GM23338 (cell line): ENCODE results near the gene SH2D4B. TPM values are rescaled to one million over a fixed set of nuclear protein-coding genes. Genes with fewer than 3 reads are reported as not detected.

Experiments
- ATAC-seq: fragments of 200-7000 bp; cut with Tn5 transposase; 3 replicates; pipeline ENCODE4 v1.9.1; 2020
- DNase-seq: peaks from one replicate; pipeline ENCODE4 v3.0.0-alpha.2; 2015; ENCODE audit warnings: low spot score
- H2AFZ ChIP-seq: fragments of 200-600 bp; sonication (generic); 2 replicates; pipeline ENCODE4 v1.8.0; 2016; ENCODE audit warnings: antibody characterized with exemption, mild to moderate bottlenecking, moderate library complexity
- H3F3A ChIP-seq: fragments of 200-600 bp; sonication (generic); replicated peaks from 2 replicates; pipeline ENCODE4 v1.8.0; 2017; ENCODE audit warnings: antibody characterized with exemption, mixed run types, low read depth
- H3K27ac ChIP-seq: fragments of 200-600 bp; sonication (generic); 2 replicates; pipeline ENCODE4 v1.6.1; 2016; ENCODE audit warnings: low read depth
- H3K27me3 ChIP-seq: fragments of 200-600 bp; sonication (generic); 2 replicates; pipeline ENCODE4 v1.8.0; 2016; ENCODE audit warnings: mild to moderate bottlenecking, mixed run types, moderate library complexity; ENCODE audit not compliant: insufficient read depth
- H3K36me3 ChIP-seq: fragments of 200-600 bp; sonication (generic); 2 replicates; pipeline ENCODE4 v1.8.0; 2016; ENCODE audit warnings: mild to moderate bottlenecking; ENCODE audit not compliant: insufficient read depth
- H3K4me1 ChIP-seq: fragments of 200-600 bp; sonication (generic); 2 replicates; pipeline ENCODE4 v1.8.0; 2016; ENCODE audit warnings: mild to moderate bottlenecking, moderate library complexity; ENCODE audit not compliant: insufficient read depth
- H3K4me2 ChIP-seq: fragments of 200-600 bp; sonication (generic); 2 replicates; pipeline ENCODE4 v1.7.1; 2017; ENCODE audit warnings: mixed run types
- H3K4me3 ChIP-seq: fragments of 200-600 bp; sonication (generic); 2 replicates; pipeline ENCODE4 v1.6.1; 2016; ENCODE audit warnings: mixed run types
- H3K79me2 ChIP-seq: fragments of 200-600 bp; sonication (generic); replicated peaks from 2 replicates; pipeline ENCODE4 v1.8.0; 2017; ENCODE audit warnings: mild to moderate bottlenecking; ENCODE audit not compliant: insufficient read depth
- H3K9me2 ChIP-seq: fragments of 200-600 bp; sonication (generic); 2 replicates; pipeline ENCODE4 v1.8.0; 2017; ENCODE audit not compliant: insufficient read depth
- H4K20me1 ChIP-seq: fragments of 200-600 bp; sonication (generic); replicated peaks from 2 replicates; pipeline ENCODE4 v1.8.0; 2017; ENCODE audit warnings: mild to moderate bottlenecking; ENCODE audit not compliant: insufficient read depth
- H3K27ac Mint-ChIP-seq: 2 replicates; pipeline ENCODE4 v1.8.0; 2020; ENCODE audit warnings: inconsistent platforms, mild to moderate bottlenecking, moderate library complexity, mixed read lengths
- H3K27me3 Mint-ChIP-seq: 3 replicates; pipeline ENCODE4 v1.8.0; 2022; ENCODE audit warnings: low read depth, mild to moderate bottlenecking, moderate library complexity, mixed read lengths, inconsistent platforms; ENCODE audit not compliant: insufficient read depth, poor library complexity
- H3K36me3 Mint-ChIP-seq: 3 replicates; pipeline ENCODE4 v1.8.0; 2021; ENCODE audit warnings: low read depth, mild to moderate bottlenecking, inconsistent platforms, moderate library complexity, mixed read lengths
- H3K4me1 Mint-ChIP-seq: 3 replicates; pipeline ENCODE4 v1.8.0; 2020; ENCODE audit warnings: mild to moderate bottlenecking, inconsistent platforms, mixed read lengths
- H3K4me3 Mint-ChIP-seq: 3 replicates; pipeline ENCODE4 v1.8.0; 2021; ENCODE audit warnings: moderate library complexity, mild to moderate bottlenecking, inconsistent platforms, mixed read lengths
- H3K9me3 Mint-ChIP-seq: 3 replicates; pipeline ENCODE4 v1.8.0; 2020; ENCODE audit warnings: moderate library complexity, mild to moderate bottlenecking, inconsistent platforms, mixed read lengths
- CREB1 ChIP-seq: fragments of 250-450 bp; sonication (Bioruptor Pico); IDR thresholded peaks from 2 replicates; pipeline ENCODE4 v1.5.0; 2020; ENCODE audit warnings: low read depth, mild to moderate bottlenecking, moderate library complexity
- EZH2 ChIP-seq: fragments of 200-600 bp; sonication (generic); IDR thresholded peaks from one replicate; pipeline ENCODE4 v1.8.0; 2017; ENCODE audit warnings: antibody characterized with exemption, mild to moderate bottlenecking, low read depth; ENCODE audit not compliant: unreplicated experiment
- EZH2phosphoT487 ChIP-seq: fragments of 200-600 bp; sonication (generic); IDR thresholded peaks from one replicate; pipeline ENCODE4 v1.8.1; 2018; ENCODE audit warnings: antibody characterized with exemption; ENCODE audit not compliant: unreplicated experiment
- JUNB ChIP-seq: IDR thresholded peaks from one replicate; pipeline ENCODE4 v1.6.1; 2016; ENCODE audit warnings: antibody characterized with exemption; ENCODE audit not compliant: unreplicated experiment
- NANOG ChIP-seq: IDR thresholded peaks from 2 replicates; pipeline ENCODE4 v1.6.1; 2016; ENCODE audit warnings: antibody characterized with exemption, borderline replicate concordance
- POLR2AphosphoS5 ChIP-seq: IDR thresholded peaks from 2 replicates; pipeline ENCODE4 v1.6.1; 2016; ENCODE audit warnings: antibody characterized with exemption, low read depth
- STAT1 ChIP-seq: IDR thresholded peaks from one replicate; pipeline ENCODE4 v1.6.1; 2016; ENCODE audit warnings: antibody characterized with exemption; ENCODE audit not compliant: unreplicated experiment
- ZNF114 ChIP-seq: fragments of 250-450 bp; sonication (Bioruptor Pico); IDR thresholded peaks from 2 replicates; pipeline ENCODE4 v1.5.0; 2020; ENCODE audit warnings: mild to moderate bottlenecking, moderate library complexity
- ZNF331 ChIP-seq: fragments of 250-450 bp; sonication (Bioruptor Pico); IDR thresholded peaks from 2 replicates; pipeline ENCODE4 v1.5.0; 2020; ENCODE audit warnings: low read depth, mild to moderate bottlenecking, moderate library complexity
- polyA plus RNA-seq: library from polyadenylated mRNA; unstranded; fragments of >200 nt; fragmentation: Nextera tagmentation; extraction: Ambion mirVana; gene quantifications from 2 replicates; pipeline ENCODE4 v1.2.1, GENCODE V29; 2016
- total RNA-seq: library from RNA; depleted of rRNA; stranded (reverse); fragments of >200 nt; shearing (Covaris generic); gene quantifications from 2 replicates; pipeline ENCODE4 v1.2.3, GENCODE V29; 2014
- TF ChIP-seq, protein P1 (sequence below), 2 experiments: fragments of 200-600 bp in 1 of 2; sonication (generic) in 1 of 2; conservative IDR thresholded peaks; 2 replicates each; pipeline versions ENCODE4 v1.5.1 to v1.6.1; 2016 to 2017; ENCODE audit warnings: antibody characterized with exemption in 2 of 2, low read depth in 2 of 2, mild to moderate bottlenecking in 2 of 2, moderate library complexity in 1 of 2
- TF ChIP-seq, protein P2 (sequence below): IDR thresholded peaks from one replicate; pipeline ENCODE4 v1.6.1; 2018; ENCODE audit warnings: antibody characterized with exemption; ENCODE audit not compliant: unreplicated experiment
- TF ChIP-seq, protein P3 (sequence below): IDR thresholded peaks from 2 replicates; pipeline ENCODE4 v1.6.1; 2016; ENCODE audit warnings: antibody characterized with exemption
- TF ChIP-seq, protein P4 (sequence below): fragments of 250-450 bp; sonication (Bioruptor Pico); IDR thresholded peaks from 2 replicates; pipeline ENCODE4 v1.5.0; 2020; ENCODE audit warnings: mild to moderate bottlenecking, moderate library complexity

SH2D4B gene
- total and polyA plus RNA-seq, 2 experiments from 2014 or later: 0.08 TPM; not detected in 1

DNA sequence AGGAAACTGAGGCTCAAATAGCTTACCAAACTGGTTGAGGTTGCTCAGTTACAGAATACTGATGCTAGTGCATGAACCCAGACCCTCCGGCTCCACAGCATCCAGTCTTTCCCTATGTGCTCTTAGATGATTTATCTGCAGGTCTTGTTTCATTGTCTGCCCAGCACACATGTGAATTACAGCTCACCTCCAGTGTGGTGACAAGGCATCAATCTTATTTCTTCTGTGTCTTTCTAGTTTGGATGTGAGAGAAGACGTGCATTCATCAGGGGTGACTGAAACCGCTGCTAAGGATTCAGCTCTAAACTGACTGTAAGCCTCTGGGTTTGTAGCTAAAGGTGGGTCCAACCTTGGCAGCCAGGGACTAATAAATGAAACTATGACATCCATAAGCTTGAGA, 123.8 kb downstream of the SH2D4B start:
- ATAC-seq: no peak
- H3K27me3 ChIP-seq: no peaks in the 10 kb centered on the region
- H3K9me2 ChIP-seq: no peaks in the 10 kb centered on the region
- H3K36me3 Mint-ChIP-seq: no peaks in the 10 kb centered on the region
- DNase-seq: no peak
- H3F3A ChIP-seq: no peaks in the 10 kb centered on the region
- H3K36me3 ChIP-seq: no peaks in the 10 kb centered on the region
- no peaks in the 10 kb centered on the region for H3K9me3 Mint-ChIP-seq
- H2AFZ ChIP-seq: no peak overlapping the region
- H3K4me2 ChIP-seq: no peak overlapping the region
- no peaks in the 10 kb centered on the region for H3K79me2 ChIP-seq
- TF ChIP-seq, protein P1, sequence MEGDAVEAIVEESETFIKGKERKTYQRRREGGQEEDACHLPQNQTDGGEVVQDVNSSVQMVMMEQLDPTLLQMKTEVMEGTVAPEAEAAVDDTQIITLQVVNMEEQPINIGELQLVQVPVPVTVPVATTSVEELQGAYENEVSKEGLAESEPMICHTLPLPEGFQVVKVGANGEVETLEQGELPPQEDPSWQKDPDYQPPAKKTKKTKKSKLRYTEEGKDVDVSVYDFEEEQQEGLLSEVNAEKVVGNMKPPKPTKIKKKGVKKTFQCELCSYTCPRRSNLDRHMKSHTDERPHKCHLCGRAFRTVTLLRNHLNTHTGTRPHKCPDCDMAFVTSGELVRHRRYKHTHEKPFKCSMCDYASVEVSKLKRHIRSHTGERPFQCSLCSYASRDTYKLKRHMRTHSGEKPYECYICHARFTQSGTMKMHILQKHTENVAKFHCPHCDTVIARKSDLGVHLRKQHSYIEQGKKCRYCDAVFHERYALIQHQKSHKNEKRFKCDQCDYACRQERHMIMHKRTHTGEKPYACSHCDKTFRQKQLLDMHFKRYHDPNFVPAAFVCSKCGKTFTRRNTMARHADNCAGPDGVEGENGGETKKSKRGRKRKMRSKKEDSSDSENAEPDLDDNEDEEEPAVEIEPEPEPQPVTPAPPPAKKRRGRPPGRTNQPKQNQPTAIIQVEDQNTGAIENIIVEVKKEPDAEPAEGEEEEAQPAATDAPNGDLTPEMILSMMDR (conservative IDR thresholded peaks at IDR 0.05; ENCODE audit: low read depth in 2 of 2): no peak
- no peak for TF ChIP-seq ZNF331 (CRISPR knock-in tag)
- TF ChIP-seq, protein P2, sequence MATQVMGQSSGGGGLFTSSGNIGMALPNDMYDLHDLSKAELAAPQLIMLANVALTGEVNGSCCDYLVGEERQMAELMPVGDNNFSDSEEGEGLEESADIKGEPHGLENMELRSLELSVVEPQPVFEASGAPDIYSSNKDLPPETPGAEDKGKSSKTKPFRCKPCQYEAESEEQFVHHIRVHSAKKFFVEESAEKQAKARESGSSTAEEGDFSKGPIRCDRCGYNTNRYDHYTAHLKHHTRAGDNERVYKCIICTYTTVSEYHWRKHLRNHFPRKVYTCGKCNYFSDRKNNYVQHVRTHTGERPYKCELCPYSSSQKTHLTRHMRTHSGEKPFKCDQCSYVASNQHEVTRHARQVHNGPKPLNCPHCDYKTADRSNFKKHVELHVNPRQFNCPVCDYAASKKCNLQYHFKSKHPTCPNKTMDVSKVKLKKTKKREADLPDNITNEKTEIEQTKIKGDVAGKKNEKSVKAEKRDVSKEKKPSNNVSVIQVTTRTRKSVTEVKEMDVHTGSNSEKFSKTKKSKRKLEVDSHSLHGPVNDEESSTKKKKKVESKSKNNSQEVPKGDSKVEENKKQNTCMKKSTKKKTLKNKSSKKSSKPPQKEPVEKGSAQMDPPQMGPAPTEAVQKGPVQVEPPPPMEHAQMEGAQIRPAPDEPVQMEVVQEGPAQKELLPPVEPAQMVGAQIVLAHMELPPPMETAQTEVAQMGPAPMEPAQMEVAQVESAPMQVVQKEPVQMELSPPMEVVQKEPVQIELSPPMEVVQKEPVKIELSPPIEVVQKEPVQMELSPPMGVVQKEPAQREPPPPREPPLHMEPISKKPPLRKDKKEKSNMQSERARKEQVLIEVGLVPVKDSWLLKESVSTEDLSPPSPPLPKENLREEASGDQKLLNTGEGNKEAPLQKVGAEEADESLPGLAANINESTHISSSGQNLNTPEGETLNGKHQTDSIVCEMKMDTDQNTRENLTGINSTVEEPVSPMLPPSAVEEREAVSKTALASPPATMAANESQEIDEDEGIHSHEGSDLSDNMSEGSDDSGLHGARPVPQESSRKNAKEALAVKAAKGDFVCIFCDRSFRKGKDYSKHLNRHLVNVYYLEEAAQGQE: no peak
- no peak for TF ChIP-seq STAT1
- no peak for TF ChIP-seq POLR2AphosphoS5
- no peak for TF ChIP-seq JUNB
- TF ChIP-seq, protein P3, sequence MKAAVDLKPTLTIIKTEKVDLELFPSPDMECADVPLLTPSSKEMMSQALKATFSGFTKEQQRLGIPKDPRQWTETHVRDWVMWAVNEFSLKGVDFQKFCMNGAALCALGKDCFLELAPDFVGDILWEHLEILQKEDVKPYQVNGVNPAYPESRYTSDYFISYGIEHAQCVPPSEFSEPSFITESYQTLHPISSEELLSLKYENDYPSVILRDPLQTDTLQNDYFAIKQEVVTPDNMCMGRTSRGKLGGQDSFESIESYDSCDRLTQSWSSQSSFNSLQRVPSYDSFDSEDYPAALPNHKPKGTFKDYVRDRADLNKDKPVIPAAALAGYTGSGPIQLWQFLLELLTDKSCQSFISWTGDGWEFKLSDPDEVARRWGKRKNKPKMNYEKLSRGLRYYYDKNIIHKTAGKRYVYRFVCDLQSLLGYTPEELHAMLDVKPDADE: no peak
- TF ChIP-seq ZNF114: no peak
- no peak for TF ChIP-seq EZH2
- no peak for TF ChIP-seq CREB1 (CRISPR knock-in tag)
- TF ChIP-seq NANOG: no peak
- no peak for TF ChIP-seq EZH2phosphoT487
- TF ChIP-seq, protein P4, sequence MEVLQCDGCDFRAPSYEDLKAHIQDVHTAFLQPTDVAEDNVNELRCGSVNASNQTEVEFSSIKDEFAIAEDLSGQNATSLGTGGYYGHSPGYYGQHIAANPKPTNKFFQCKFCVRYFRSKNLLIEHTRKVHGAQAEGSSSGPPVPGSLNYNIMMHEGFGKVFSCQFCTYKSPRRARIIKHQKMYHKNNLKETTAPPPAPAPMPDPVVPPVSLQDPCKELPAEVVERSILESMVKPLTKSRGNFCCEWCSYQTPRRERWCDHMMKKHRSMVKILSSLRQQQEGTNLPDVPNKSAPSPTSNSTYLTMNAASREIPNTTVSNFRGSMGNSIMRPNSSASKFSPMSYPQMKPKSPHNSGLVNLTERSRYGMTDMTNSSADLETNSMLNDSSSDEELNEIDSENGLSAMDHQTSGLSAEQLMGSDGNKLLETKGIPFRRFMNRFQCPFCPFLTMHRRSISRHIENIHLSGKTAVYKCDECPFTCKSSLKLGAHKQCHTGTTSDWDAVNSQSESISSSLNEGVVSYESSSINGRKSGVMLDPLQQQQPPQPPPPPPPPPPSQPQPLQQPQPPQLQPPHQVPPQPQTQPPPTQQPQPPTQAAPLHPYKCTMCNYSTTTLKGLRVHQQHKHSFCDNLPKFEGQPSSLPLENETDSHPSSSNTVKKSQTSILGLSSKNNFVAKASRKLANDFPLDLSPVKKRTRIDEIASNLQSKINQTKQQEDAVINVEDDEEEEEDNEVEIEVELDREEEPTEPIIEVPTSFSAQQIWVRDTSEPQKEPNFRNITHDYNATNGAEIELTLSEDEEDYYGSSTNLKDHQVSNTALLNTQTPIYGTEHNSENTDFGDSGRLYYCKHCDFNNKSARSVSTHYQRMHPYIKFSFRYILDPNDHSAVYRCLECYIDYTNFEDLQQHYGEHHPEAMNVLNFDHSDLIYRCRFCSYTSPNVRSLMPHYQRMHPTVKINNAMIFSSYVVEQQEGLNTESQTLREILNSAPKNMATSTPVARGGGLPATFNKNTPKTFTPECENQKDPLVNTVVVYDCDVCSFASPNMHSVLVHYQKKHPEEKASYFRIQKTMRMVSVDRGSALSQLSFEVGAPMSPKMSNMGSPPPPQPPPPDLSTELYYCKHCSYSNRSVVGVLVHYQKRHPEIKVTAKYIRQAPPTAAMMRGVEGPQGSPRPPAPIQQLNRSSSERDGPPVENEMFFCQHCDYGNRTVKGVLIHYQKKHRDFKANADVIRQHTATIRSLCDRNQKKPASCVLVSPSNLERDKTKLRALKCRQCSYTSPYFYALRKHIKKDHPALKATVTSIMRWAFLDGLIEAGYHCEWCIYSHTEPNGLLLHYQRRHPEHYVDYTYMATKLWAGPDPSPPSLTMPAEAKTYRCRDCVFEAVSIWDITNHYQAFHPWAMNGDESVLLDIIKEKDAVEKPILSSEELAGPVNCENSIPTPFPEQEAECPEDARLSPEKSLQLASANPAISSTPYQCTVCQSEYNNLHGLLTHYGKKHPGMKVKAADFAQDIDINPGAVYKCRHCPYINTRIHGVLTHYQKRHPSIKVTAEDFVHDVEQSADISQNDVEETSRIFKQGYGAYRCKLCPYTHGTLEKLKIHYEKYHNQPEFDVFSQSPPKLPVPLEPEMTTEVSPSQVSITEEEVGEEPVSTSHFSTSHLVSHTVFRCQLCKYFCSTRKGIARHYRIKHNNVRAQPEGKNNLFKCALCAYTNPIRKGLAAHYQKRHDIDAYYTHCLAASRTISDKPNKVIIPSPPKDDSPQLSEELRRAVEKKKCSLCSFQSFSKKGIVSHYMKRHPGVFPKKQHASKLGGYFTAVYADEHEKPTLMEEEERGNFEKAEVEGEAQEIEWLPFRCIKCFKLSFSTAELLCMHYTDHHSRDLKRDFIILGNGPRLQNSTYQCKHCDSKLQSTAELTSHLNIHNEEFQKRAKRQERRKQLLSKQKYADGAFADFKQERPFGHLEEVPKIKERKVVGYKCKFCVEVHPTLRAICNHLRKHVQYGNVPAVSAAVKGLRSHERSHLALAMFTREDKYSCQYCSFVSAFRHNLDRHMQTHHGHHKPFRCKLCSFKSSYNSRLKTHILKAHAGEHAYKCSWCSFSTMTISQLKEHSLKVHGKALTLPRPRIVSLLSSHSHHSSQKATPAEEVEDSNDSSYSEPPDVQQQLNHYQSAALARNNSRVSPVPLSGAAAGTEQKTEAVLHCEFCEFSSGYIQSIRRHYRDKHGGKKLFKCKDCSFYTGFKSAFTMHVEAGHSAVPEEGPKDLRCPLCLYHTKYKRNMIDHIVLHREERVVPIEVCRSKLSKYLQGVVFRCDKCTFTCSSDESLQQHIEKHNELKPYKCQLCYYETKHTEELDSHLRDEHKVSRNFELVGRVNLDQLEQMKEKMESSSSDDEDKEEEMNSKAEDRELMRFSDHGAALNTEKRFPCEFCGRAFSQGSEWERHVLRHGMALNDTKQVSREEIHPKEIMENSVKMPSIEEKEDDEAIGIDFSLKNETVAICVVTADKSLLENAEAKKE (CRISPR knock-in tag): no peak
- no peak overlapping the region for H3K27ac Mint-ChIP-seq
- no peaks in the 10 kb centered on the region for H4K20me1 ChIP-seq
- no peak overlapping the region for H3K27ac ChIP-seq
- no peak overlapping the region for H3K4me3 Mint-ChIP-seq
- H3K4me1 Mint-ChIP-seq: peaks cover 12% of the 10 kb centered on the region
- H3K4me3 ChIP-seq: no peak overlapping the region
- peaks cover 10% of the 10 kb centered on the region for H3K27me3 Mint-ChIP-seq
- H3K4me1 ChIP-seq: peaks cover 16% of the 10 kb centered on the region
